GM12873 (cell line): Measurements from ENCODE around the gene FBXL14.

Experiments used
- CTCF ChIP-seq: IDR thresholded peaks from 2 replicates; pipeline ENCODE4 v1.5.1; 2012; ENCODE audit warnings: low read depth, mild to moderate bottlenecking, moderate library complexity, low read length, control low read depth; ENCODE audit not compliant: insufficient read depth; ENCODE audit errors: missing control alignments

FBXL14 gene

GRCh38 chr12:1590221-1590979, 4.0 kb downstream of the FBXL14 start:
- TF ChIP-seq CTCF: no peak

- no peak for TF ChIP-seq CTCF
These were observed 5.8 kb downstream of the FBXL14 start for GRCh38 chr12:1588575-1588947.

- no peak for TF ChIP-seq CTCF
These were observed 6.3 kb downstream of the FBXL14 start for GRCh38 chr12:1587927-1588574.

GRCh38 chr12:1584326-1584725, 10.1 kb downstream of the FBXL14 start:
- no peak for TF ChIP-seq CTCF

- TF ChIP-seq CTCF: peak; percentile 88
These were observed 10.8 kb downstream of the FBXL14 start for GRCh38 chr12:1583421-1584078.

GRCh38 chr12:1582709-1583050, 11.7 kb downstream of the FBXL14 start:
- TF ChIP-seq CTCF: no peak

GRCh38 chr12:1581973-1582708, 12.2 kb downstream of the FBXL14 start:
- no peak for TF ChIP-seq CTCF
